Cardiac muscle cell (in vitro differentiated cells and primary cell): Measurements from ENCODE around the gene LRRC14B. TPM values are rescaled to one million over a fixed set of nuclear protein-coding genes. Genes with fewer than 3 reads are reported as not detected.

Experiments used
- DNase-seq, 2 donors: peaks; one replicate each; pipeline versions ENCODE4 v3.0.0 to v3.0.0-alpha.2; 2010 to 2017; ENCODE audit warnings: low read depth in 1 of 2, low spot score in 1 of 2
- H3K27ac ChIP-seq: fragments of 200-600 bp; sonication (generic); 2 replicates; pipeline ENCODE4 v1.5.1; 2016
- H3K27me3 ChIP-seq: fragments of 200-600 bp; sonication (generic); 2 replicates; pipeline ENCODE4 v1.6.0; 2016; ENCODE audit warnings: control low read depth
- H3K36me3 ChIP-seq: fragments of 200-600 bp; sonication (generic); 2 replicates; pipeline ENCODE4 v1.5.1; 2016; ENCODE audit warnings: control low read depth
- H3K4me1 ChIP-seq: fragments of 200-600 bp; sonication (generic); 2 replicates; pipeline ENCODE4 v1.8.1; 2017; ENCODE audit warnings: low read depth, mild to moderate bottlenecking, mixed run types
- H3K4me3 ChIP-seq: fragments of 200-600 bp; sonication (generic); 2 replicates; pipeline ENCODE4 v1.5.1; 2016; ENCODE audit warnings: mild to moderate bottlenecking
- H3K9me3 ChIP-seq: fragments of 200-600 bp; sonication (generic); 2 replicates; pipeline ENCODE4 v1.5.1; 2017; ENCODE audit warnings: low read depth, mild to moderate bottlenecking, control low read depth
- polyA plus RNA-seq: library from polyadenylated mRNA; unstranded; fragments of >200 nt; fragmentation: Nextera tagmentation; extraction: Ambion mirVana; gene quantifications from 2 replicates; pipeline ENCODE4 v1.2.1, GENCODE V29; 2016
- total RNA-seq: library from RNA; depleted of rRNA; stranded (reverse); fragments of >200 nt; gene quantifications from 2 replicates; pipeline ENCODE4 v1.2.3, GENCODE V29; 2016
- TF ChIP-seq, protein P1 (sequence below): IDR thresholded peaks from 2 replicates; pipeline ENCODE4 v1.5.1; 2012; ENCODE audit warnings: low read depth, mild to moderate bottlenecking, low read length

The LRRC14B gene
- total and polyA plus RNA-seq, 2 experiments from 2014 or later: 2.7 to 3.6 TPM

- peaks cover 3% of the 10 kb centered on the region for H3K36me3 ChIP-seq
- TF ChIP-seq, protein P1, sequence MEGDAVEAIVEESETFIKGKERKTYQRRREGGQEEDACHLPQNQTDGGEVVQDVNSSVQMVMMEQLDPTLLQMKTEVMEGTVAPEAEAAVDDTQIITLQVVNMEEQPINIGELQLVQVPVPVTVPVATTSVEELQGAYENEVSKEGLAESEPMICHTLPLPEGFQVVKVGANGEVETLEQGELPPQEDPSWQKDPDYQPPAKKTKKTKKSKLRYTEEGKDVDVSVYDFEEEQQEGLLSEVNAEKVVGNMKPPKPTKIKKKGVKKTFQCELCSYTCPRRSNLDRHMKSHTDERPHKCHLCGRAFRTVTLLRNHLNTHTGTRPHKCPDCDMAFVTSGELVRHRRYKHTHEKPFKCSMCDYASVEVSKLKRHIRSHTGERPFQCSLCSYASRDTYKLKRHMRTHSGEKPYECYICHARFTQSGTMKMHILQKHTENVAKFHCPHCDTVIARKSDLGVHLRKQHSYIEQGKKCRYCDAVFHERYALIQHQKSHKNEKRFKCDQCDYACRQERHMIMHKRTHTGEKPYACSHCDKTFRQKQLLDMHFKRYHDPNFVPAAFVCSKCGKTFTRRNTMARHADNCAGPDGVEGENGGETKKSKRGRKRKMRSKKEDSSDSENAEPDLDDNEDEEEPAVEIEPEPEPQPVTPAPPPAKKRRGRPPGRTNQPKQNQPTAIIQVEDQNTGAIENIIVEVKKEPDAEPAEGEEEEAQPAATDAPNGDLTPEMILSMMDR: no peak
- no peaks in the 10 kb centered on the region for H3K9me3 ChIP-seq
- no peaks in the 10 kb centered on the region for H3K4me1 ChIP-seq
- no peak overlapping the region for H3K27ac ChIP-seq
- DNase-seq: no peak
- H3K4me3 ChIP-seq: no peak overlapping the region
- H3K27me3 ChIP-seq: no peaks in the 10 kb centered on the region
Measured at GRCh38 chr5:157126-157715, 34.1 kb upstream of the LRRC14B start.

- H3K4me1 ChIP-seq: no peaks in the 10 kb centered on the region
- no peak overlapping the region for H3K27ac ChIP-seq
- no peak overlapping the region for H3K4me3 ChIP-seq
- no peaks in the 10 kb centered on the region for H3K27me3 ChIP-seq
- TF ChIP-seq, protein P1: no peak
- peaks cover 3% of the 10 kb centered on the region for H3K36me3 ChIP-seq
- no peak for DNase-seq
- H3K9me3 ChIP-seq: no peaks in the 10 kb centered on the region
Measured at GRCh38 chr5:157801-158200, 33.5 kb upstream of the LRRC14B start.

DNA sequence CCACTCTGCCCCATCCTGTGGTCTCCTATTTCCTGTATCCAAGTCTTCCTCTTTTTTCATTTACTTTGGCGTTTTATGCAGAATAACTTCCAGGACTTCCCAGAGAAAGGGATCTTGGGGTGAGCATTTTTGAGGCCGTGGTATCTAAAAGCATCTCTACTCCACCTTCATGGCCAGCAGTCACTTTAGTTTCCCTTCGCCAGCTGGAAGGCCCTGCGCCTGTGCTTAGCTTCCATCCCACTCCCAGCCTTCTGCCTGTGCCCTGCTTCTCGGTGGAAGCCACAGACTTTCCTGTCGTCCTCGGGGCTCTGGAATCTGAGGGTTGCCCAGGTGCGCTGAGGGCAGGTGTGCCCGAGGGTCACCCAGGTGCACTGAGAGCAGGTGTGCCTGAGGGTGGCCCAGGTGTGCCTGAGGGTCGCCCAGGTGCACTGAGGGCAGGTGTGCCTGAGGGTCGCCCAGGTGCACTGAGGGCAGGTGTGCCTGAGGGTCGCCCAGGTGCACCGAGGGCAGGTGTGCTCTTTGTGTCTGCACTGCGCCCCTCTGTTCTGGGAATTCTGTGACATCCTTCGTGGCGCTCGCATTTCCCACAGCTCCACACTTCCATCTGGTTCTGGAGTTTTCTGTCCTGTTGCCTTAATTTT is 32.4 kb upstream of the LRRC14B start:
- no peak for DNase-seq
- no peaks in the 10 kb centered on the region for H3K27me3 ChIP-seq
- H3K4me1 ChIP-seq: no peaks in the 10 kb centered on the region
- no peaks in the 10 kb centered on the region for H3K9me3 ChIP-seq
- peaks cover 3% of the 10 kb centered on the region for H3K36me3 ChIP-seq
- H3K27ac ChIP-seq: no peak overlapping the region
- H3K4me3 ChIP-seq: no peak overlapping the region
- TF ChIP-seq, protein P1: no peak

DNA sequence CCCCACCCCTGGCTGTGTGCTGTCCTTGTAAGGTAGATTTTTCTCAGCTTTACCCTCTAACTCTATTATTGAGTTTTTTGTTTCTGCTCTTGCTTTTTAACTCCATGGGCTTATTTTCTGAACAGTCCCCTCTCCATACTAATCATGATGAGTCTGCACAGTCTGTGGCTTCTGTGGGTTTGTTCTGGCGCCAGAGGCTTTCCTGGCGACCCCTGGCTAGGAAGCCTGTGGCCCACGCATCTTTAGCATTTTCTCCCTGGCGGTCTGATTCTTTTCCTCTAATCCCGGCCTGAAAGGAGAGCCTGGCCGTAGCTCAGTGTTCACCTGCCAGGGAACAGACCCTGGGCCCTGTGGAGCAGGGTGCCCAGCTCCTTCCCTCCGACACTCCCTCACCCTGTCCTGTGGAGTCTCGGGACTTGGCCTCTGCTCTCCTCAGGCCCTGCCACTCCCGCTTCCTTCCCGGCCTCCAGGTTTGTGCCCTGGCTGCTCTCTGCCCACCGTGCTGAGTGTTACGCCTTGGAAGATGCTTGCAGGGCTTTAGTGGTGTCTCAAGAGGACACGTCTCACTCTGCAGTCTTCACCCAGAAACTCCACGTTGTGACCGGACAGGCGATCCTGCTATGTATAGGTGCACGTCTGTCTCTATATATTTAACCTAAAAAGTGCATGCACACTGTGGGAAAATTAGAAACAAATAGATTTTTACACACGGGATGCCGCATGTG is 31.7 kb upstream of the LRRC14B start:
- Histone ChIP-seq H3K27ac (no peak overlapping the region), H3K9me3 (no peaks in the 10 kb centered on the region), H3K4me1 (no peaks in the 10 kb centered on the region), H3K27me3 (no peaks in the 10 kb centered on the region), H3K4me3 (no peak overlapping the region), H3K36me3 (peaks cover 3% of the 10 kb centered on the region)
- DNase-seq: peak in 1 of 2 donors; percentile 51
- TF ChIP-seq, protein P1: no peak

DNA sequence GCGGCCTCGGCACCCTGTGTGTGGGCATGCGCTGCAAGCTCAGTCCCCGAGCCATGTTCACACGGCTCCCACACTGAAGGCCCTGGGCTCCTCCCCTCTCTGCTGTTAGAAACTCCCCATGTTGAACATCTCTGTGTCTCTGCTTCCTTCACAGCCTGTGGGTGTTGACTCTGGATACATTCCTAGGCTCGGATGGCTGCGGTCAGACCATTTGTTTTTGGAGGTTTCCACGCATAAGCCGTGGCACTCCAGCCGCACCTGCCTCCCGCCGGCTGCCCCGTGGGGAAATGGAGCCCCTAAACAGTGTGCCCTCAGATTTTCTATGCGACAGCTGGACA is 31.2 kb upstream of the LRRC14B start:
- Histone ChIP-seq H3K27me3 (no peaks in the 10 kb centered on the region), H3K4me1 (no peaks in the 10 kb centered on the region), H3K9me3 (no peaks in the 10 kb centered on the region), H3K36me3 (peaks cover 2% of the 10 kb centered on the region), H3K4me3 (no peak overlapping the region), H3K27ac (no peak overlapping the region)
- TF ChIP-seq, protein P1: no peak
- DNase-seq: peak in 1 of 2 donors; percentile 9
